Parathyroid adenoma (tissue), 2 donors: Measurements from ENCODE around the gene FOSL2.
A peak's percentile ranks its signal among the peaks of the same experiment; 100 is the strongest.

ENCODE experiments used
- H2AFZ ChIP-seq: fragments of 300-600 bp; sonication (generic); one replicate; pipeline ENCODE4 v1.7.0; 2017; ENCODE audit warnings: antibody characterized with exemption, mild to moderate bottlenecking
- H3K27ac ChIP-seq: fragments of 300-600 bp; sonication (generic); one replicate; pipeline ENCODE4 v1.7.0; 2017
- H3K27me3 ChIP-seq: fragments of 300-600 bp; sonication (generic); one replicate; pipeline ENCODE4 v1.7.0; 2017; ENCODE audit warnings: low read length; ENCODE audit not compliant: control insufficient read depth, insufficient read depth
- H3K36me3 ChIP-seq: fragments of 300-600 bp; sonication (generic); one replicate; pipeline ENCODE4 v1.7.0; 2017; ENCODE audit warnings: low read length; ENCODE audit not compliant: control insufficient read depth, insufficient read depth
- H3K4me1 ChIP-seq: fragments of 300-600 bp; sonication (generic); one replicate; pipeline ENCODE4 v1.7.0; 2017; ENCODE audit warnings: control low read depth
- H3K4me2 ChIP-seq: fragments of 300-600 bp; sonication (generic); one replicate; pipeline ENCODE4 v1.7.0; 2017; ENCODE audit warnings: low read length
- H3K4me3 ChIP-seq: fragments of 300-600 bp; sonication (generic); one replicate; pipeline ENCODE4 v1.7.0; 2017; ENCODE audit warnings: low read depth, low read length
- H3K79me2 ChIP-seq: fragments of 300-600 bp; sonication (generic); one replicate; pipeline ENCODE4 v1.7.0; 2017; ENCODE audit warnings: control low read depth
- H3K9ac ChIP-seq: fragments of 300-600 bp; sonication (generic); one replicate; pipeline ENCODE4 v1.7.0; 2017; ENCODE audit warnings: mild to moderate bottlenecking
- H3K9me3 ChIP-seq: fragments of 300-600 bp; sonication (generic); one replicate; pipeline ENCODE4 v1.7.0; 2017; ENCODE audit warnings: low read length; ENCODE audit not compliant: control insufficient read depth
- TF ChIP-seq, protein P1 (sequence below): fragments of 300-600 bp; sonication (generic); IDR thresholded peaks from one replicate; pipeline ENCODE4 v1.7.0; 2017; ENCODE audit warnings: antibody characterized with exemption, mild to moderate bottlenecking
- donor health status: primary hyperparathyroidism.

The FOSL2 gene

DNA sequence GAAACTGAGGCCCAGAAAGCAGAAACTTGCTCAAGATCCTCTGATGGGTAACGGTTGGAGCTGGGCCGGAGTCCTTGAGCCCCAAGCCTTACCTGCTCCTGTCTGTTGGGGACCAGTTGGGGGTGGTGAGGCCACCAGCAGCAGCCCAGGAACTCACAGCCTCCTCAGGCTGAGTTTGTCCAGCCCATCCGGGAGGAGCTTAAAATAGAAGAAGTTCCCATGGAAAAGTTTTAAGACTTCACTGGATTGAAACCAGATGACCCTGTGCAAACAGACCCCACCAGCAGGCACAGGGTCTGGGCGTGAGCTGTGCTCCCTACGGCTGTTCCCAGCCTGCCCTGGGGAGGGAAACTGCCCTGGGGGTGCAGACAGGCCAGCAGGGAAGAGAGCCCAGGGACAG is 40.6 kb upstream of the FOSL2 start:
- H3K79me2 ChIP-seq, result no peaks in the 10 kb centered on the region
- TF ChIP-seq, protein P1, sequence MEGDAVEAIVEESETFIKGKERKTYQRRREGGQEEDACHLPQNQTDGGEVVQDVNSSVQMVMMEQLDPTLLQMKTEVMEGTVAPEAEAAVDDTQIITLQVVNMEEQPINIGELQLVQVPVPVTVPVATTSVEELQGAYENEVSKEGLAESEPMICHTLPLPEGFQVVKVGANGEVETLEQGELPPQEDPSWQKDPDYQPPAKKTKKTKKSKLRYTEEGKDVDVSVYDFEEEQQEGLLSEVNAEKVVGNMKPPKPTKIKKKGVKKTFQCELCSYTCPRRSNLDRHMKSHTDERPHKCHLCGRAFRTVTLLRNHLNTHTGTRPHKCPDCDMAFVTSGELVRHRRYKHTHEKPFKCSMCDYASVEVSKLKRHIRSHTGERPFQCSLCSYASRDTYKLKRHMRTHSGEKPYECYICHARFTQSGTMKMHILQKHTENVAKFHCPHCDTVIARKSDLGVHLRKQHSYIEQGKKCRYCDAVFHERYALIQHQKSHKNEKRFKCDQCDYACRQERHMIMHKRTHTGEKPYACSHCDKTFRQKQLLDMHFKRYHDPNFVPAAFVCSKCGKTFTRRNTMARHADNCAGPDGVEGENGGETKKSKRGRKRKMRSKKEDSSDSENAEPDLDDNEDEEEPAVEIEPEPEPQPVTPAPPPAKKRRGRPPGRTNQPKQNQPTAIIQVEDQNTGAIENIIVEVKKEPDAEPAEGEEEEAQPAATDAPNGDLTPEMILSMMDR, result no peak
- no peak overlapping the region for H3K27ac ChIP-seq
- no peak overlapping the region for H3K9ac ChIP-seq
- no peaks in the 10 kb centered on the region for H3K9me3 ChIP-seq
- no peaks in the 10 kb centered on the region for H3K27me3 ChIP-seq
- peaks cover 15% of the 10 kb centered on the region for H3K4me1 ChIP-seq
- no peak overlapping the region for H3K4me2 ChIP-seq
- no peaks in the 10 kb centered on the region for H3K36me3 ChIP-seq
- H2AFZ ChIP-seq, result no peak overlapping the region
- no peak overlapping the region for H3K4me3 ChIP-seq

DNA sequence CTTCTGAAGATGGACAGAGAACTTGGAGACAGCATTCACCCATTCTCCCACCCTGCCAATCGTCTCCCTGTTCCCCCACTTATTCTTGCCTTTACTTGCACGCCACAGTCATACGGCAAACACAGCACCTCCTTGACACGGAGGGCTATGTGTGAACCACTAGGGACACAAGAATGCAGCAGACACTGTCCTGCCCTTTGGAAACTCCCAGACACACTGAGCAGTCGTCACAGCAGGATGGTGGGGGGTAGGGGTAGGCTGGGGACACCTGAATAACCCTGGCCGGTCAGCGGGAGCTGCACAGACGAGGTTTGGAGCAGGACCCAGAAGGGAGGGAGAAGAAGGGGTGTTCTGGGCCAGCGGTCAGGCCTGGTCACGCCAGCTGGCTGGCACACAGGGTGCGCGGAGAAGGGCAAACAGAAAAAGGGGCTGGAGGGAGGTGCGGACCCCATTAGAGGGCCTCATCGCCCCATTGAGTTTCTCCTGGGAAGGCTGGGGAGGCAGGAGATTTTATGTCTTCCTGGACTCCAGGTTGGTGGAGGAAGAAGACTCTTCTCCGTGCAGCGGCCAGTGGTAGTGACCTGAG is 40.0 kb upstream of the FOSL2 start:
- Histone ChIP-seq H3K4me1 (peaks cover 15% of the 10 kb centered on the region), H3K4me2 (no peak overlapping the region), H3K79me2 (no peaks in the 10 kb centered on the region), H3K27me3 (no peaks in the 10 kb centered on the region), H3K27ac (no peak overlapping the region), H3K9me3 (no peaks in the 10 kb centered on the region), H3K4me3 (no peak overlapping the region), H2AFZ (no peak overlapping the region), H3K36me3 (no peaks in the 10 kb centered on the region), H3K9ac (no peak overlapping the region)
- TF ChIP-seq, protein P1, result no peak

DNA sequence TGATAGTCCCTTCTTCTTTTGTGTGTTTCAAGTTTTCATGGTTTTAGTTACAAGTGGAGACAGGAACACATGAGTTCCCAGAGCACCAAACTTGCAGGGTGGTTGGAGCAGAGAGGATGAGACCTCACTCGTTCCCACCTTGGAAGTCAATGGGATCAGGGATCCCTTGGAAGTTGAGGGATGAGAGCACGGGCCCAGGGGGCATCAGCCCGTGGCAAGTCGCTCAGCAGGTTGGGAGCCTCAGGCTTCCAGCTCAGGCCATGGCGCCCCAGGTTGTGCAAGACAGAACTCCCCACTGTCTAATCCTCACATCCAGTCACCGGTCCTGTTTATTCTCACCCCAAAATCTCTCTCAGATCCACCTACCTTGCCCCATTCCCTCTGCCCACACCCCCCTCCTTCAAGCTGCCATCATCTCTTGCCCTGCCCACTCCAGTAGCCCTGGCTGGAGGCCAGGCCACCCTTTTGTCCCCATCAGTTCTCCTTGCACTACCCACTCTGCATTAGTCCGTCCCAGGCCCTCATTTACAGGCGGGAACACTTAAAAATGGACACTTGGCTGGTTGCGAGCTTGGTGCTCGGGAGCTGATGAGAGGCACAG is 37.6 kb upstream of the FOSL2 start:
- Histone ChIP-seq H3K4me3 (no peak overlapping the region), H3K79me2 (no peaks in the 10 kb centered on the region), H3K4me2 (no peak overlapping the region), H3K9ac (no peak overlapping the region), H3K36me3 (no peaks in the 10 kb centered on the region), H3K27me3 (no peaks in the 10 kb centered on the region), H3K4me1 (peaks cover 15% of the 10 kb centered on the region), H3K27ac (no peak overlapping the region), H2AFZ (peak overlapping the region; percentile 85), H3K9me3 (no peaks in the 10 kb centered on the region)
- TF ChIP-seq, protein P1, result no peak

DNA sequence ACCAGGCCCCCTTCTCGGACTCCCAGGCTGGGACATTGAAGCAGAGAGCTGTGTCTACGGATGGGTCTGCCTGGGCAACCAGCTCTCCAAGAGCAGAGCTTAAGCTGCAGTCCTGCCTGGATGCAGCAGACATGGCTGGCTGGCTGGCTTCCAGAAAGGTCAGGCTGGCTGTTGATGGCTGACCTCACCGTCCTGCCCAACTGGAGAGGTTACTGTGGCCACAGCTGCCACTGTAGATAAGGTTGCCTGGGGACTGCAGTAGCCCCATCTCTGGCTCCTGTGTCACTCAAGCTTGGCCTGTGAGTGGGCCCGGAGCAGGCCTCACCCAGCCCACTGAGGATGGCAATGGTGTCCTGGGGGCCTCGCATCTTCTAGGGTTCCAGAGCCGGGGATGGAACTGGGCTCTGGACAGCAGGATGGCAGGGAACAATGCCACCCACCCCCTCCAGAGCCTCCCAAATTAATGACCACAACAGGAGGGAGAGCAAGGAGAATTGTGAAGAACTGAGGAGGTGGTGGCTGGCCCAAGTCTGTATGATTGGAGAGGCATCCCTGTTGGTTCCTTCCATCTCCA is 37.0 kb upstream of the FOSL2 start:
- no peaks in the 10 kb centered on the region for H3K9me3 ChIP-seq
- H3K36me3 ChIP-seq, result no peaks in the 10 kb centered on the region
- no peaks in the 10 kb centered on the region for H3K79me2 ChIP-seq
- peak overlapping the region; percentile 62 for H3K27ac ChIP-seq
- no peak overlapping the region for H3K9ac ChIP-seq
- H3K4me1 ChIP-seq, result peaks cover 15% of the 10 kb centered on the region
- peak overlapping the region; percentile 85 for H2AFZ ChIP-seq
- no peak overlapping the region for H3K4me3 ChIP-seq
- TF ChIP-seq, protein P1, result no peak
- no peak overlapping the region for H3K4me2 ChIP-seq
- no peaks in the 10 kb centered on the region for H3K27me3 ChIP-seq
